PC-9 (cell line): ENCODE results near the gene SCNM1. TPM values are rescaled to one million over a fixed set of nuclear protein-coding genes. Genes with fewer than 3 reads are reported as not detected.
"Not testable (repeated sequence)": the region's sequence is repeated elsewhere in the genome, so short reads cannot be mapped to it uniquely, and the experiment has no call there.

Experiments
- BruUV-seq: library from RNA; stranded (reverse); fragments of 400-500 nt; replicated peaks from 2 replicates; lab custom pipeline; 2021; lab: Mats Ljungman, UMichigan
- CTCF ChIA-PET: fragments of 300-600 bp; sonication (Branson Sonifier 250); formaldehyde crosslinking; loops from one replicate; lab custom pipeline; 2022; ENCODE audit warnings: antibody characterized with exemption; lab: Charles Lee
- POLR2A ChIA-PET: fragments of 300-600 bp; sonication (Branson Sonifier 250); formaldehyde crosslinking; loops from one replicate; lab custom pipeline; 2022; ENCODE audit warnings: antibody characterized with exemption; ENCODE audit not compliant: unreplicated experiment; lab: Charles Lee
- DNase-seq, 2 experiments: peaks; one replicate each; pipeline versions ENCODE4 v3.0.0 to v3.0.0-alpha.2; 2015 to 2022; ENCODE audit warnings: mixed read lengths in 1 of 2
- H2AFZ ChIP-seq: fragments of 200-600 bp; sonication (generic); 2 replicates; pipeline ENCODE4 v1.8.1; 2017; ENCODE audit warnings: antibody characterized with exemption
- H3F3A ChIP-seq: fragments of 200-600 bp; sonication (generic); 2 replicates; pipeline ENCODE4 v1.8.1; 2017; ENCODE audit warnings: antibody characterized with exemption, mild to moderate bottlenecking, low read depth; ENCODE audit not compliant: insufficient read depth
- H3K27ac ChIP-seq: fragments of 200-600 bp; sonication (generic); 2 replicates; pipeline ENCODE4 v1.6.1; 2016; ENCODE audit warnings: mixed run types
- H3K27me3 ChIP-seq: fragments of 200-600 bp; sonication (generic); 2 replicates; pipeline ENCODE4 v1.6.1; 2016; ENCODE audit warnings: low read depth, mixed run types; ENCODE audit not compliant: insufficient read depth
- H3K36me3 ChIP-seq: fragments of 200-600 bp; sonication (generic); 2 replicates; pipeline ENCODE4 v1.6.1; 2016; ENCODE audit warnings: low read depth, mixed run types
- H3K4me1 ChIP-seq: fragments of 200-600 bp; sonication (generic); replicated peaks from 2 replicates; pipeline ENCODE4 v1.6.1; 2016; ENCODE audit warnings: mixed run types; ENCODE audit not compliant: insufficient read depth
- H3K4me2 ChIP-seq: fragments of 200-600 bp; sonication (generic); 2 replicates; pipeline ENCODE4 v1.6.1; 2017; ENCODE audit warnings: mixed run types
- H3K4me3 ChIP-seq: fragments of 200-600 bp; sonication (generic); 2 replicates; pipeline ENCODE4 v1.6.1; 2016; ENCODE audit warnings: mixed run types
- H3K79me2 ChIP-seq: fragments of 200-600 bp; sonication (generic); 2 replicates; pipeline ENCODE4 v1.6.1; 2017; ENCODE audit warnings: low read depth, mixed run types
- H3K9me2 ChIP-seq: fragments of 200-600 bp; sonication (generic); 2 replicates; pipeline ENCODE4 v1.8.1; 2017; ENCODE audit warnings: mild to moderate bottlenecking; ENCODE audit not compliant: insufficient read depth
- H3K9me3 ChIP-seq: fragments of 200-600 bp; sonication (generic); 2 replicates; pipeline ENCODE4 v1.8.1; 2016; ENCODE audit warnings: low read depth; ENCODE audit not compliant: insufficient read depth
- H4K20me1 ChIP-seq: fragments of 200-600 bp; sonication (generic); 2 replicates; pipeline ENCODE4 v1.8.1; 2017; ENCODE audit not compliant: insufficient read depth
- EZH2 ChIP-seq: fragments of 200-600 bp; sonication (generic); IDR thresholded peaks from 2 replicates; pipeline ENCODE4 v1.8.0; 2017; ENCODE audit warnings: antibody characterized with exemption, low read depth
- intact Hi-C: fragments of 100-400 bp; cut with micrococcal nuclease; formaldehyde crosslinking; loops from one replicate; pipeline ENCODE4 v1.10.0; 2022; ENCODE audit not compliant: unreplicated experiment
- total RNA-seq: library from RNA; stranded (reverse); gene quantifications from 2 replicates; pipeline ENCODE4 v1.2.3, GENCODE V29; 2021
- TF ChIP-seq, protein P1 (sequence below): fragments of 200-600 bp; sonication (generic); conservative IDR thresholded peaks from 2 replicates; pipeline ENCODE4 v1.6.1; 2017; ENCODE audit warnings: mixed run types, antibody characterized with exemption, mild to moderate bottlenecking, moderate library complexity

Gene SCNM1
- total RNA-seq, 1 experiment from 2014 or later, result 47.7 TPM

DNA sequence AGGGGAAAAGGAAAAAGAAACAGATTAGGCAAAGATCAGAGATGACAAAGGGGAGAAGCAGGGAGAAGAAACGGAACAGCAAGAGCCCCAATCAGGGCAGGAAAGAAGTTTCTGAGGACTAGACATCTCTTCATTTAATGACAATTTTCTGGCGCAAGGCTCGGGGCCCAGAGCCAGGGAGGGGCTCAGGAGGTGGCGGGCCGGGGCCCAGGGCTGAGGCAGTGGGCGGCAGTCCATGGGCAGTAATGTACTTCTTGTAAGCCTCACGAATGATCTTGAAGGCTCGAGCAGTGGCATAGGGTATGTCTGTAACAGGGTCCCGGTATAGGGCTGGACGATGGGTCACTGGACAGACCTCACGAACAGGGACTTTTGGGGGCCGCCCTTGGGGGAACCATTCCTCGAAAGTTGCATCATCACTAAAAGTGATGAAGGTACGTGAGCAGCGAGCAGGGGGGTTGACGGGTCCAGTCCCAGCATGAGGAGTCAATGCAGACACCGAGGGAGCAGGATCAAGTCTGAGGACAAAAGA lies 10.6 kb downstream of the SCNM1 start:
- Histone ChIP-seq H3F3A (peaks cover 5% of the 10 kb centered on the region; the same call in 1 of the 2 replicates), H4K20me1 (no peaks in the 10 kb centered on the region), H3K79me2 (no peaks in the 10 kb centered on the region), H3K9me3 (no peaks in the 10 kb centered on the region), H2AFZ (no peak overlapping the region), H3K4me1 (no peaks in the 10 kb centered on the region), H3K27ac (no peak overlapping the region), H3K4me3 (no peak overlapping the region), H3K4me2 (no peak overlapping the region), H3K27me3 (no peaks in the 10 kb centered on the region), H3K9me2 (no peaks in the 10 kb centered on the region), H3K36me3 (peaks cover 13% of the 10 kb centered on the region; the same call in 1 of the 2 replicates)
- DNase-seq, result no peak
- no TSS peak for BruUV-seq
- intact Hi-C loops, result no loop called here
- ChIA-PET CTCF (interaction anchor here (0.6 kb wide), 1 partner anchor 428 kb away, joined by 3 read pairs; no protein-coding TSS in a partner anchor), POLR2A (no interaction called here)
- no peak for TF ChIP-seq EZH2
- TF ChIP-seq, protein P1, sequence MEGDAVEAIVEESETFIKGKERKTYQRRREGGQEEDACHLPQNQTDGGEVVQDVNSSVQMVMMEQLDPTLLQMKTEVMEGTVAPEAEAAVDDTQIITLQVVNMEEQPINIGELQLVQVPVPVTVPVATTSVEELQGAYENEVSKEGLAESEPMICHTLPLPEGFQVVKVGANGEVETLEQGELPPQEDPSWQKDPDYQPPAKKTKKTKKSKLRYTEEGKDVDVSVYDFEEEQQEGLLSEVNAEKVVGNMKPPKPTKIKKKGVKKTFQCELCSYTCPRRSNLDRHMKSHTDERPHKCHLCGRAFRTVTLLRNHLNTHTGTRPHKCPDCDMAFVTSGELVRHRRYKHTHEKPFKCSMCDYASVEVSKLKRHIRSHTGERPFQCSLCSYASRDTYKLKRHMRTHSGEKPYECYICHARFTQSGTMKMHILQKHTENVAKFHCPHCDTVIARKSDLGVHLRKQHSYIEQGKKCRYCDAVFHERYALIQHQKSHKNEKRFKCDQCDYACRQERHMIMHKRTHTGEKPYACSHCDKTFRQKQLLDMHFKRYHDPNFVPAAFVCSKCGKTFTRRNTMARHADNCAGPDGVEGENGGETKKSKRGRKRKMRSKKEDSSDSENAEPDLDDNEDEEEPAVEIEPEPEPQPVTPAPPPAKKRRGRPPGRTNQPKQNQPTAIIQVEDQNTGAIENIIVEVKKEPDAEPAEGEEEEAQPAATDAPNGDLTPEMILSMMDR, result no peak

DNA sequence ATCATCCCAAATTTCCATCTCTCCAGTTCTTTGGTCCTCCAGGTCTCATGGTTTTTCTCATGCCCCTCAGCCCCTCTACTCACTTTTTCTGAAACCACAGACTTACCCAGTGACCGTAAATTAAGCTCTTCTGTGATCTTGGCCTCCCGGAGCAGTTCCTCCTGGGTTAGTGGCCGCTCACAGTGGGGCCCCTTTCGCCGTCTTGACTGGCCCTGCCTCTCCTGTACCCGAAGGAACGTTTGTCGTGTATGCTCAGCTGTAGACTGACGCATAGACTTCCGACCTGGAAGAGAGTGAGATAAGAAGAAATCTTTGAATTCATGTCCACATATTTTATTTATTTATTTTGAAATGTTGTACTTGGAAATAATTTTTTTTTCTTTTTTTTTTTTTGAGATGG lies 18.3 kb downstream of the SCNM1 start:
- DNase-seq, result no peak
- Histone ChIP-seq H3K4me1 (peaks cover 10% of the 10 kb centered on the region), H3K27me3 (no peaks in the 10 kb centered on the region), H3K27ac (no peak overlapping the region), H3K9me3 (no peaks in the 10 kb centered on the region), H4K20me1 (no peaks in the 10 kb centered on the region), H3K9me2 (no peaks in the 10 kb centered on the region), H2AFZ (no peak overlapping the region), H3F3A (peaks cover 1% of the 10 kb centered on the region; the same call in 1 of the 2 replicates), H3K4me3 (no peak overlapping the region), H3K79me2 (peaks cover 26% of the 10 kb centered on the region), H3K4me2 (no peak overlapping the region), H3K36me3 (peaks cover 35% of the 10 kb centered on the region)
- TF ChIP-seq EZH2, result no peak
- TF ChIP-seq, protein P1, result no peak
- no TSS peak for BruUV-seq
- intact Hi-C loops, result no loop called here
- ChIA-PET POLR2A (no interaction called here), CTCF (no interaction called here)

DNA sequence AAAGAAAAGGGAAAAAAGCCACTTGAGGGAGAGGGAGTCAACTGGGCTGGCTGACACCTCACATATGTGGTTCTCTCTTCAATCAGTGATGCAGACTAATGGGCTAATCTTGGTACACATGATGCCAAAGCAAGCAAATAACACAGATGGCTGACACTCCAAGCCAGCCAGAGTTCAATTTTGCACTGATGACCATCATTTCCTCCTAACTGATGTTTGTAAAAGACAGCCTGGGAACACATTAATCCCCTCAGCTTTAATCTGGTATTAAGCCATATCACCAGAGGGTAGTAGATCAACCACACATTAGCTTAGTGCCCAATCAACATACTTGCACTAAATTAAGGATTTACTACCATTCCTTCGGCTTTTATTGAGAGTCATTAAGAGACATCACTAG lies 21.3 kb downstream of the SCNM1 start:
- H4K20me1 ChIP-seq, result no peaks in the 10 kb centered on the region
- TF ChIP-seq, protein P1, result no peak
- no peak for TF ChIP-seq EZH2
- peaks cover 22% of the 10 kb centered on the region for H3K36me3 ChIP-seq
- no peaks in the 10 kb centered on the region for H3K9me2 ChIP-seq
- POLR2A ChIA-PET, result interaction anchor here (0.5 kb wide), 1 partner anchor 10 kb away, joined by 3 read pairs; no protein-coding TSS in a partner anchor
- no peak overlapping the region for H3K4me3 ChIP-seq
- H3K4me1 ChIP-seq, result peaks cover 16% of the 10 kb centered on the region
- H3K4me2 ChIP-seq, result no peak overlapping the region
- BruUV-seq, result no TSS peak
- intact Hi-C loops, result no loop called here
- H3F3A ChIP-seq, result peaks cover 9% of the 10 kb centered on the region; the same call in 1 of the 2 replicates
- H3K9me3 ChIP-seq, result no peaks in the 10 kb centered on the region
- peaks cover 32% of the 10 kb centered on the region for H3K79me2 ChIP-seq
- DNase-seq, result no peak
- CTCF ChIA-PET, result interaction anchor here (0.8 kb wide), 1 partner anchor 159 kb away, joined by 4 read pairs; no protein-coding TSS in a partner anchor
- H3K27ac ChIP-seq, result no peak overlapping the region
- no peaks in the 10 kb centered on the region for H3K27me3 ChIP-seq
- H2AFZ ChIP-seq, result no peak overlapping the region

DNA sequence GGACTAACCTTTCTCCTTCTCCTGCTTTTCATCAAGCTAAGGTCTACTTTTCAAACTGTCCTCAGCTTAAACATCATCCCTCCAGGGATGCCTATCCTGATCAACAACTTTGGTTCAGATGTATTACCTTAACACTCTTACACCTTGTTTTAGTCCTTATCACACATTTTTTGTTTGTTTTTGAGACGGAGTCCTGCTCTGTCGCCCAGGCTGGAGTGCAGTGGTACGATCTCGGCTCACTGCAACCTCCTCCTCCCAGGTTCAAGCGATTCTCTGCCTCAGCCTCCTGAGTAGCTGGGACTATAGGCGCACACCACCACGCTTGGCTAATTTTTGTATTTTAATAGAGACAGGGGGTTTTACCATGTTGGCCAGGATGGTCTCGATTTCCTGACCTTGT lies 22.7 kb downstream of the SCNM1 start:
- Histone ChIP-seq H3K4me3 (peak overlapping the region; percentile 71), H3K79me2 (peaks cover 32% of the 10 kb centered on the region), H3K4me2 (peak overlapping the region; percentile 83), H3K4me1 (peaks cover 16% of the 10 kb centered on the region), H3K36me3 (peaks cover 15% of the 10 kb centered on the region; the same call in 1 of the 2 replicates), H3F3A (peaks cover 21% of the 10 kb centered on the region)
- H3K27me3 ChIP-seq, H3K9me3 ChIP-seq, H3K9me2 ChIP-seq, BruUV-seq, DNase-seq, intact Hi-C loops, H2AFZ ChIP-seq, H3K27ac ChIP-seq, POLR2A ChIA-PET, H4K20me1 ChIP-seq: not testable (repeated sequence)
- CTCF ChIA-PET, result interaction anchor here (0.6 to 0.7 kb wide), 2 partner anchors 70 to 111 kb away, joined by 3 to 4 read pairs; no protein-coding TSS in a partner anchor
